Gastroesophageal sphincter (tissue), 3 donors: Measurements from ENCODE around the gene ANKRD31.

Source experiments
- EP300 ChIP-seq: sonication (generic); formaldehyde crosslinking; IDR thresholded peaks from one replicate; pipeline ENCODE4 v1.6.1; 2017; ENCODE audit warnings: antibody characterized with exemption, mild to moderate bottlenecking
- POLR2AphosphoS5 ChIP-seq: sonication (generic); formaldehyde crosslinking; IDR thresholded peaks from one replicate; pipeline ENCODE4 v1.6.1; 2017; ENCODE audit warnings: antibody characterized with exemption
- TF ChIP-seq, protein P1 (sequence below), 4 experiments: fragments of 200-600 bp in 2 of 4; fragments of 450-650 bp in 2 of 4; sonication (generic) in 1 of 4; IDR thresholded peaks; one replicate each; pipeline ENCODE4 v1.5.1; 2017 to 2019; ENCODE audit warnings: antibody characterized with exemption in 4 of 4, mild to moderate bottlenecking in 2 of 4, moderate library complexity in 2 of 4

- TF ChIP-seq, protein P1, sequence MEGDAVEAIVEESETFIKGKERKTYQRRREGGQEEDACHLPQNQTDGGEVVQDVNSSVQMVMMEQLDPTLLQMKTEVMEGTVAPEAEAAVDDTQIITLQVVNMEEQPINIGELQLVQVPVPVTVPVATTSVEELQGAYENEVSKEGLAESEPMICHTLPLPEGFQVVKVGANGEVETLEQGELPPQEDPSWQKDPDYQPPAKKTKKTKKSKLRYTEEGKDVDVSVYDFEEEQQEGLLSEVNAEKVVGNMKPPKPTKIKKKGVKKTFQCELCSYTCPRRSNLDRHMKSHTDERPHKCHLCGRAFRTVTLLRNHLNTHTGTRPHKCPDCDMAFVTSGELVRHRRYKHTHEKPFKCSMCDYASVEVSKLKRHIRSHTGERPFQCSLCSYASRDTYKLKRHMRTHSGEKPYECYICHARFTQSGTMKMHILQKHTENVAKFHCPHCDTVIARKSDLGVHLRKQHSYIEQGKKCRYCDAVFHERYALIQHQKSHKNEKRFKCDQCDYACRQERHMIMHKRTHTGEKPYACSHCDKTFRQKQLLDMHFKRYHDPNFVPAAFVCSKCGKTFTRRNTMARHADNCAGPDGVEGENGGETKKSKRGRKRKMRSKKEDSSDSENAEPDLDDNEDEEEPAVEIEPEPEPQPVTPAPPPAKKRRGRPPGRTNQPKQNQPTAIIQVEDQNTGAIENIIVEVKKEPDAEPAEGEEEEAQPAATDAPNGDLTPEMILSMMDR (IDR thresholded peaks at IDR 0.05), result no peak
- no peak for TF ChIP-seq EP300
- TF ChIP-seq POLR2AphosphoS5, result no peak
Observed at GRCh38 chr5:75142566-75143136, 94.0 kb downstream of the ANKRD31 start.
